GM19035 (cell line): ENCODE measurements around the gene DPP7.
"Not testable (repeated sequence)": the region's sequence is repeated elsewhere in the genome, so short reads cannot be mapped to it uniquely, and the experiment has no call there.

ENCODE experiments used
- ATAC-seq: cut with Tn5 transposase; IDR thresholded peaks from one replicate; pipeline ENCODE4 v1.9.1; 2021; ENCODE audit not compliant: unreplicated experiment

DPP7 gene

GRCh38 chr9:137148242-137148641 is 33.7 kb upstream of the DPP7 start:
- ATAC-seq: no peak

GRCh38 chr9:137147793-137148160 is 33.2 kb upstream of the DPP7 start:
- no peak for ATAC-seq

GRCh38 chr9:137147091-137147792 is 32.7 kb upstream of the DPP7 start:
- ATAC-seq: no peak

- ATAC-seq: no peak
These were observed 32.0 kb upstream of the DPP7 start for GRCh38 chr9:137146527-137146918.

GRCh38 chr9:137145731-137146526 is 31.4 kb upstream of the DPP7 start:
- ATAC-seq: no peak

- ATAC-seq: no peak
These were observed 28.9 kb upstream of the DPP7 start for GRCh38 chr9:137143459-137143858.

GRCh38 chr9:137141976-137142936 is 27.7 kb upstream of the DPP7 start:
- no peak for ATAC-seq

- no peak for ATAC-seq
These were observed 26.7 kb upstream of the DPP7 start for GRCh38 chr9:137141050-137141810.

GRCh38 chr9:137140151-137141012 is 25.8 kb upstream of the DPP7 start:
- no peak for ATAC-seq

GRCh38 chr9:137139468-137140150 is 25.1 kb upstream of the DPP7 start:
- ATAC-seq: no peak

GRCh38 chr9:137138722-137139467 is 24.4 kb upstream of the DPP7 start, which contains the start of gene GRIN1:
Gene GRIN1 (plus strand): TSS chr9:137139154. CDS start chr9:137139487, 333 bp downstream.
- no peak for ATAC-seq

- ATAC-seq: no peak
These were observed 23.7 kb upstream of the DPP7 start for GRCh38 chr9:137138058-137138721.

- no peak for ATAC-seq
These were observed 22.5 kb upstream of the DPP7 start for GRCh38 chr9:137136881-137137607.

- no peak for ATAC-seq
These were observed 21.8 kb upstream of the DPP7 start for GRCh38 chr9:137136261-137136880.

GRCh38 chr9:137135154-137135553 is 20.6 kb upstream of the DPP7 start:
- not testable (repeated sequence) for ATAC-seq

GRCh38 chr9:137134191-137134590 is 19.7 kb upstream of the DPP7 start:
- ATAC-seq: no peak
